Caco-2 (cell line): ENCODE results near the gene SHROOM3. TPM values are rescaled to one million over a fixed set of nuclear protein-coding genes. Genes with fewer than 3 reads are reported as not detected.

Experiments used
- BruUV-seq: library from RNA; stranded (reverse); fragments of 400-500 nt; replicated peaks from 2 replicates; lab custom pipeline; 2021; lab: Mats Ljungman, UMichigan
- CTCF ChIA-PET: fragments of 300-600 bp; sonication (Branson Sonifier 250); formaldehyde crosslinking; loops from one replicate; lab custom pipeline; 2022; ENCODE audit warnings: antibody characterized with exemption; lab: Charles Lee
- POLR2A ChIA-PET: fragments of 300-600 bp; sonication (Branson Sonifier 250); formaldehyde crosslinking; loops from one replicate; lab custom pipeline; 2022; ENCODE audit warnings: antibody characterized with exemption; lab: Charles Lee
- DNase-seq, 2 experiments: peaks; one replicate each; pipeline versions ENCODE4 v3.0.0 to v3.0.0-alpha.2; 2020 to 2022
- H3K27me3 ChIP-seq: replicated peaks from 2 replicates; pipeline ENCODE4 v1.6.0; 2011; ENCODE audit warnings: low read length; ENCODE audit not compliant: control insufficient read depth, insufficient read depth
- H3K36me3 ChIP-seq: 2 replicates; pipeline ENCODE4 v1.5.1; 2011; ENCODE audit warnings: low read length; ENCODE audit not compliant: control insufficient read depth, insufficient read depth
- H3K4me1 ChIP-seq: fragments of 250-450 bp; sonication (Bioruptor Pico); 2 replicates; pipeline ENCODE4 v1.5.1; 2020; ENCODE audit warnings: mild to moderate bottlenecking
- H3K4me3 ChIP-seq: 2 replicates; pipeline ENCODE4 v1.5.1; 2011; ENCODE audit warnings: low read depth, mild to moderate bottlenecking, control low read depth, low read length
- H3K9me3 ChIP-seq: fragments of 250-450 bp; sonication (Bioruptor Pico); 2 replicates; pipeline ENCODE4 v1.5.1; 2020; ENCODE audit warnings: mild to moderate bottlenecking, moderate library complexity
- H3K27ac Mint-ChIP-seq: one replicate; pipeline ENCODE4 v1.8.0; 2022; ENCODE audit warnings: mixed read lengths; ENCODE audit not compliant: unreplicated experiment
- H3K27me3 Mint-ChIP-seq: one replicate; pipeline ENCODE4 v1.8.0; 2022; ENCODE audit warnings: mixed read lengths; ENCODE audit not compliant: insufficient read depth, unreplicated experiment
- H3K36me3 Mint-ChIP-seq: one replicate; pipeline ENCODE4 v1.8.0; 2022; ENCODE audit warnings: mild to moderate bottlenecking, mixed read lengths; ENCODE audit not compliant: insufficient read depth, unreplicated experiment
- H3K4me1 Mint-ChIP-seq: one replicate; pipeline ENCODE4 v1.8.0; 2022; ENCODE audit warnings: low read depth, mixed read lengths; ENCODE audit not compliant: unreplicated experiment
- H3K4me3 Mint-ChIP-seq: one replicate; pipeline ENCODE4 v1.8.0; 2022; ENCODE audit warnings: mild to moderate bottlenecking, moderate library complexity, mixed read lengths; ENCODE audit not compliant: unreplicated experiment
- H3K9me3 Mint-ChIP-seq: one replicate; pipeline ENCODE4 v1.8.0; 2022; ENCODE audit warnings: mixed read lengths; ENCODE audit not compliant: unreplicated experiment
- CTCF ChIP-seq, 2 experiments: fragments of 200-600 bp in 1 of 2; IDR thresholded peaks; 1 replicate in 1 of 2; 2 replicates in 1 of 2; pipeline versions ENCODE4 v1.5.1 to v1.8.0; 2011 to 2022; ENCODE audit warnings: antibody characterized with exemption in 1 of 2, control low read depth in 1 of 2, inconsistent platforms in 1 of 2, low read depth in 1 of 2, low read length in 1 of 2, mild to moderate bottlenecking in 1 of 2, moderate library complexity in 1 of 2; ENCODE audit not compliant: insufficient read depth in 1 of 2, severe bottlenecking in 1 of 2, unreplicated experiment in 1 of 2
- intact Hi-C: fragments of 100-400 bp; cut with micrococcal nuclease; formaldehyde crosslinking; loops from one replicate; pipeline ENCODE4 v1.10.0; 2022; ENCODE audit not compliant: unreplicated experiment
- total RNA-seq: library from RNA; stranded (reverse); gene quantifications from 2 replicates; pipeline ENCODE4 v1.2.3, GENCODE V29; 2022

SHROOM3 gene
- total RNA-seq, 1 experiment from 2014 or later: 16.3 TPM

- ChIA-PET CTCF (no interaction called here), POLR2A (no interaction called here)
- no peaks in the 10 kb centered on the region for H3K9me3 ChIP-seq
Observed at GRCh38 chr4:76487621-76488020, 52.6 kb downstream of the SHROOM3 start.

GRCh38 chr4:76488455-76488854 lies 53.4 kb downstream of the SHROOM3 start:
- no TSS peak for BruUV-seq
- CTCF ChIA-PET: no interaction called here
- no peak overlapping the region for H3K27ac Mint-ChIP-seq
- POLR2A ChIA-PET: no interaction called here
- peaks cover 4% of the 10 kb centered on the region for H3K36me3 Mint-ChIP-seq
- H3K9me3 ChIP-seq: no peaks in the 10 kb centered on the region
- H3K27me3 Mint-ChIP-seq: no peaks in the 10 kb centered on the region
- no peaks in the 10 kb centered on the region for H3K27me3 ChIP-seq
- no peak for DNase-seq
- H3K9me3 Mint-ChIP-seq: peaks cover 14% of the 10 kb centered on the region
- H3K4me3 Mint-ChIP-seq: no peak overlapping the region
- H3K4me3 ChIP-seq: no peak overlapping the region
- TF ChIP-seq CTCF (IDR thresholded peaks at IDR 0.05; ENCODE audit: insufficient read depth in 1 of 2, low read depth in 1 of 2, low read length in 1 of 2, severe bottlenecking in 1 of 2, unreplicated experiment in 1 of 2): no peak
- intact Hi-C loops: no loop called here
- H3K4me1 ChIP-seq: no peaks in the 10 kb centered on the region
- peaks cover 9% of the 10 kb centered on the region for H3K4me1 Mint-ChIP-seq
- H3K36me3 ChIP-seq: no peaks in the 10 kb centered on the region

More at GRCh38 chr4:76487621-76488020, 52.6 kb downstream of the SHROOM3 start:
- no peak for TF ChIP-seq CTCF (IDR thresholded peaks at IDR 0.05; ENCODE audit: insufficient read depth in 1 of 2, low read depth in 1 of 2, low read length in 1 of 2, severe bottlenecking in 1 of 2, unreplicated experiment in 1 of 2)
- H3K4me3 Mint-ChIP-seq: no peak overlapping the region
- Histone ChIP-seq H3K27me3 (no peaks in the 10 kb centered on the region), H3K4me3 (no peak overlapping the region), H3K4me1 (no peaks in the 10 kb centered on the region), H3K36me3 (no peaks in the 10 kb centered on the region)
- H3K4me1 Mint-ChIP-seq: peaks cover 9% of the 10 kb centered on the region
- no peak for DNase-seq
- intact Hi-C loops: no loop called here
- H3K27ac Mint-ChIP-seq: no peak overlapping the region
- no peaks in the 10 kb centered on the region for H3K27me3 Mint-ChIP-seq
- peaks cover 4% of the 10 kb centered on the region for H3K36me3 Mint-ChIP-seq
- BruUV-seq: no TSS peak
- peaks cover 14% of the 10 kb centered on the region for H3K9me3 Mint-ChIP-seq

- Histone ChIP-seq H3K36me3 (no peaks in the 10 kb centered on the region), H3K4me1 (no peaks in the 10 kb centered on the region), H3K9me3 (no peaks in the 10 kb centered on the region), H3K27me3 (no peaks in the 10 kb centered on the region), H3K4me3 (no peak overlapping the region)
- intact Hi-C loops: no loop called here
- no peak for TF ChIP-seq CTCF (IDR thresholded peaks at IDR 0.05; ENCODE audit: insufficient read depth in 1 of 2, low read depth in 1 of 2, low read length in 1 of 2, severe bottlenecking in 1 of 2, unreplicated experiment in 1 of 2)
- ChIA-PET POLR2A (no interaction called here), CTCF (no interaction called here)
- no TSS peak for BruUV-seq
- no peak overlapping the region for H3K4me3 Mint-ChIP-seq
- peaks cover 4% of the 10 kb centered on the region for H3K36me3 Mint-ChIP-seq
- no peaks in the 10 kb centered on the region for H3K27me3 Mint-ChIP-seq
- H3K4me1 Mint-ChIP-seq: peaks cover 9% of the 10 kb centered on the region
- H3K9me3 Mint-ChIP-seq: peaks cover 14% of the 10 kb centered on the region
- no peak for DNase-seq
- H3K27ac Mint-ChIP-seq: no peak overlapping the region
Observed at GRCh38 chr4:76488888-76489685, 54.1 kb downstream of the SHROOM3 start.
